ENCODE data around the gene GIGYF1.
"Not testable (repeated sequence)": the region's sequence is repeated elsewhere in the genome, so short reads cannot be mapped to it uniquely, and the experiment has no call there.

GIGYF1 gene

GRCh38 chr7:100710452-100710851 lies 16.4 kb upstream of the GIGYF1 start:
- DNase-seq (ENCODE audit: low spot score): no peak

DNA sequence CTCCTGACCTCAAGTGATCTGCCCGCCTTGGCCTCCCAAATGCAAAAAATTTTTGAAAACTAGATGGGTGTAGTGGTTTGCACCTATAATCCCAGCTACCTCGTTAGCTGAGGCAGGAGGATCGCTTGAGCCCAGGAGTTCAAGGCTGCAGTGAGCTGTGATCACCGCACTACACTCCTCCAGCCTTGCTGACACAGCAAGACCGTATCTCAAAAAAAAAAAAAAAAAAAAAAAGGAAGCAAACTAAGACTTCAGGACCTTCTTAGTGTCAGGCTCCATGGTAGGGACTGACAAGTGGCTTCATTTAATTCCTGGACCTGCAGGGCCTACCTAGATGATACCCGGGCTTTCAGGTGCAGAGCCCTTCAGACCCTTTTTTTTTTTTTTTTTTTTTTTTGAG lies 14.3 kb upstream of the GIGYF1 start:
- DNase-seq (ENCODE audit: low spot score): no peak

GRCh38 chr7:100706672-100707311 lies 12.7 kb upstream of the GIGYF1 start:
- DNase-seq (ENCODE audit: low spot score): no peak

DNA sequence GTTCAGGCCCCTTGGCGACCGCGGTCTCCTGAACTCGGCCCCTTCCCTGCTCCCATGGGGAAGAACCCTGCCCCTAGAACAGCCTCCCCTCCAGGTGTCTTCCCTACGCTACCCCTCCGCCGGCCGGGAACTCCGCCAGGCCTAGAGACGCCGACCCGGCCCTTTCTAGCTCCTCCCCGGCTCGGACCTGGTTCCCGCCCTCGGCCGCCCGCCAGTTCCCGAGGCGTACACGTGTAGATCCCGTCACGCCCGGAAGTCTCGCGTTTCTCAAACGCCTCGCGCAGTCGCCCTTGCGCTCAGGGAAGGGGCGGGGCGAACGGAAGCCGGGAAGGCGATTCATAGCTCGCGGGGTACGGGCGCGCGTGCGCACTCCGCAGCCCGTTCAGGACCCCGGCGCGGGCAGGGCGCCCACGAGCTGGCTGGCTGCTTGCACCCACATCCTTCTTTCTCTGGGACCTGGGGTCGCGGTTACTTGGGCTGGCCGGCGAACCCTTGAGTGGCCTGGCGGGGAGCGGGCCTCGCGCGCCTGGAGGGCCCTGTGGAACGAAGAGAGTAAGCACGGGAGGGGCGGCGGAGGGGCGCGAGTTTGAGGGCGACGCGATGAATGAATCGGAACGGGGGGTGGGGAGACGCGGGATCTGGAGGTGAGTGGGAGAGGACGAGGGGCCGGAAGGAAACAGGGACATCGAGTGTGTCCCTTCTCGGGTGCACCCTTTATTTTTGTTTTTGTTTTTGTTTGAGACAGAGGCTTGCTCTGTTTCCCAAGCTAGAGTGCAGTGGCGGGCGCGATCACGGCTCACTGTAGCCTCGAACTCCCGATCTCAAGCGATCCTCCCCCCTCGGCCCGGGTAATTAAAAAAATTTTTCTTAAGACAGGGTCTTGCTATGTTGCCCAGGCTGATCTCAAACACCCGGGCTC lies 12.0 kb upstream of the GIGYF1 start, which contains the start of gene POP7:
Gene POP7 (plus strand): TSS at position 369 of the 919 bp plus-strand sequence. CDS start 710 bp downstream, outside the sequence.
- DNase-seq (ENCODE audit: low spot score): peak; percentile 93

GRCh38 chr7:100705320-100705752 lies 11.3 kb upstream of the GIGYF1 start:
- DNase-seq (ENCODE audit: low spot score): peak; percentile 63

DNA sequence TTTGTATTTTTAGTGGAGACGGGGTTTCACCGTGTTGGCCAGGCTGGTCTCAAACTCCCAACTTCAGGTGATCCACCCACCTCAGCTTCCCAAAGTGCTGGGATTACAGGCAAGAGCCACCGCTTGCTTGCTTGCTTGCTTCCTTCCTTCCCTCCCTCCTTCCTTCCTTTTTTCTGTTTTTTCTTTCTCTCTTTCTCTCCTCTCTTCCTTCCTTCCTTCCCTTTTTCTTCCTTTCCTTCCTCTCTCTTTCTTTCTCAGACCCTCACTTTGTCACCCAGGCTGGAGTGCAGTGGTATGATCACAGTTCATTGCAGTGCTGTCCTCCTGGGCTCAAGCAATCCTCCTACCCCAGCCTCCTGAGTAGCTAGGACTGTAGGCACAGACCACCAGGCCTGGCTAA lies 7.0 kb upstream of the GIGYF1 start:
- not testable (repeated sequence) for DNase-seq (ENCODE audit: low spot score)

DNA sequence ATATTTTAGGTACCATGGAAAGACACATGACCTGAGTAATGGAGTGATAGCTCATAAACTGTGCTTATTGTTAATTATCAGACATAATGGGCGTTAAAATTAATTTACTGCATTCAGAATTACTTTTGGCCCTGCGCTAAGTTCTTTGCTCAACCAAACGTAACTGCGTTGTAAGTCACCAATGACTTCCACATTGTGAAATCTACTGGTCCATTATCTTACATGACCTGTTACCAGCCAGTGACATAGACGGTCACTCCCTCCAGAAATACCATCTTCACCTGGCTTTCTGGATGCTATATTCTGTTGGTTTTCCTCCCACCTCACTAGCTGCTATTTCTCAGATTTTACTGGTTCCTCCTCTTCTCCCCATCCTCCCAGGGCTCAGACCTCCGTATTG lies 5.0 kb upstream of the GIGYF1 start:
- DNase-seq (ENCODE audit: low spot score): no peak

DNA sequence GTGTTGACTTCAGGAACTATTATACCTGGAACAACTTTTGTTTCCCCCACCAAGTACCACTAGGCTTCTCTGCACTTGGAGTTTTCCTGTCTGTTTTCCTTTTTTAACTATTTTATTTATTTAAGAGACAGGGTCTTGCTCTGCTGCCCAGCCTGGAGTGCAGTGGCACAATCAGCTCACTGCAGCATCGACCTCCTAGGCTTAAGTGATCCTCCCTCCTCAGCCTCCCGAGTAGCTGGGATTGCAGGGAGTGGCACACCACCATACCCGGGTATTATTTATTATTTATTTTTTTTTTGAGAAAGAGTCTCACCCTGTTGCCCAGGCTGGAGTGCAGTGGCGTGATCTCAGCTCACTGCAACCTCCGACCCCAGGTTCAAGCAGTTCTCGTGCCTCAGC lies 2.1 kb upstream of the GIGYF1 start:
- DNase-seq (ENCODE audit: low spot score): no peak

DNA sequence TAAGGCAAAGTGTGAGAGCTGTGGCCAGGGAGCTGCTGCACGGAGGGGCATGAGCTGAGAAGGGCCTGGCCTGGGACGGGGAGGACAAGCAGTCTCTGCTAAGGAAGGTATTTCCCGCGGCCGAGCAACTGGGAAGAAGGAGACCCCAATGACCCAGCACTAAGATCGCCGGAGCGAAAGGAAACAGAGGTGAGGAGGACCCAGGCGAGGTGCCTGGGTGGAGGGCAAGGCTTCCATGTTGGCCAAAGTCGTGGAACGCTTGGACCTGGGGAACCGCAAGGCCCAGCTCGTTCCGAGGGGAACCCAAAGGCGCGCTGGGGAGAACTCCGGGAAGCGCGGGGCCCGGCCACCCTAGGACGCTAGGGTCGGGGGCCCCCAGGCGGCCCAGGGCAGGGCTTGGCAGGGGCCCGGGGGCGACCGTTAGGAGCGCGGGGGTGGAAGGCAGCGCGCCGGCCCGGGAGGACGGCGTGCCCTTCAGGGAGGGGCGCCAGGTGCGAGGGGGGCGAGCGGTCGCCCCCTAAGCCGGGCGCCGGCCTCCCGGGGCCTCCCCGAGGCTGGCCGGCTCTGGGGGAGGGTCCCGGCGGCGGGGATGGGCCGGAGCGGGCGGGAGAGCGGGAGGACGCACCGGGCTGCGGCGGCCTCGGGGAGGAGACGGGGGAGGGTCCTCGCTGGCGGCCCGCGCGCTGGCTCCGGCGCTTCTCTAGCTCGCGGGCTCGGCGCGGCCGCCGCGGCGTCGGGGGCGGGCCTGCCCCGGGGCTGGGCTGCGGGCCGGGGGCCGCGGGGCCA lies 545 bp downstream of the GIGYF1 start:
- DNase-seq (ENCODE audit: low spot score): no peak

GRCh38 chr7:100692578-100692961 lies 1.5 kb downstream of the GIGYF1 start:
- DNase-seq (ENCODE audit: low spot score): no peak

GRCh38 chr7:100691676-100692577 lies 2.1 kb downstream of the GIGYF1 start:
- peak; percentile 62 for DNase-seq (ENCODE audit: low spot score)

DNA sequence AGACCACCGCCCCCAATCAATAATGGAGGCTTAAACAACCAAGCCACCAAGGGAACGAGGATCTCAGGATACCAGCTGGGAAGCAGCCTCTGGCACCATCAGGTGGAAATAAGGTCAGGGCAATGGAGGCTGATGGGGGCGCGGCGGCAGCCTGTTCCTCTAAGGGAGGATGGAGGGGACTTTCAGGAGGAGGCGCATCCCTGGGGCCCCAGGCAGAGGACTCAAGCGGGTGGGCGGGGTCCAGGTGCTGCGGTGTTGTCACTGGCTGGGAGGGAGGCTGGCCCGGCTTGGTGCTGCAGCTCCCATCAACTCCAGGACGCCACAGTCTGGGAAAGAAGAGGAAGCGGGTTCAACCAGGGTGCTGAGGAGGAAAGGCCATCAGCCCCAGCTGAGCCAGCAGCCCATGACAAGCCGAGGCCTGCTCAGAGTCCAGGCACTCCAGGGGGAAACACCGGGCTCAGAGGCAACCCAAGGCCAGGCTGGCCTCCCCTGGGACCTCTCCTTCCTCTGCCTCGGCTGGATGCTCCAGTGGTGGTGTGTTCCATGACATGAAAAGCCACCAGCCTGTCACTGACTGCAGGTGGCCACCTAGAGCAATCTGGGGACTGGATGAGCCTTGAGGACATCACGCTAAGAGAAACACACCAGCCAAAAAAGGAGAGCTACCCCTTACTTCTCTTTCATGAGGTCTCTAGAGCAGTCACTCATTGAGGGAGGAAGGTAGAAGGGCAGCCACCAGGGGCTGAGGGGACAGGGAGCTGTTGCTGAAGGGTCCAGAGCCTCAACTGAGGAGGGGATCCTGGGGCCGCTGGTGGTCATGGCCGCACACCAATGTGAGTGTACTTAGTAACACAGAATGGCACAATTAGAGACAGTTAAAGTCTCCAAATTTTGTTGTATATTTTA lies 4.6 kb downstream of the GIGYF1 start:
- DNase-seq (ENCODE audit: low spot score): no peak

GRCh38 chr7:100688326-100688860 lies 5.7 kb downstream of the GIGYF1 start:
- DNase-seq (ENCODE audit: low spot score): no peak

- DNase-seq (ENCODE audit: low spot score): no peak
Measured at GRCh38 chr7:100687751-100688300, 6.2 kb downstream of the GIGYF1 start.

GRCh38 chr7:100687261-100687660 lies 6.8 kb downstream of the GIGYF1 start:
- DNase-seq (ENCODE audit: low spot score): no peak

GRCh38 chr7:100686822-100687211 lies 7.2 kb downstream of the GIGYF1 start:
- DNase-seq (ENCODE audit: low spot score): no peak

- no peak for DNase-seq (ENCODE audit: low spot score)
Measured at GRCh38 chr7:100686201-100686821, 7.7 kb downstream of the GIGYF1 start.

DNA sequence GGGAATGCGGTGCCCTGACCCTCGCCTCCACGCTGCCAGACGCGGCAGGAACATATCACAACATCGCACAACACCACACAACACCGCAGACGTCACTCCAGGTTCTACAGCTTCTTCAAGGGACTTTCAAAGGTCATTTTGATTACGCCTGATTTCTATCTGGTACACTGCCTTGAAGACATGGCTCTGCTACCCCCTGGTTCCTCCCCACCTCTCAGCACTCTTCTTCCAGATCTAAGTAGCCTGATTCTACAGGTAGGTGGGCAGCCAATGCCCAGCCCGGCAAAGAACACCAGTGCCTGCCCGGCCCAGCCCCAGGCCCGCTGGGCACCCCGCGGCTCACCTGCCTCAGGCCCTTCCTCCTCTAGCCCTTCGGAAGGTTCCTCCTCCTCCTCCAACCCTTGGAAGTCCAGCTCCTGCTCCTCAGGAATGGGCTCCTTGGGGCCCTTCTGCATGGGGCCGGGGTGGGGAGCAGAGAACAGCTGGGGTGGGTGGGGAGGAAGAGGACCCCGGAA lies 8.4 kb downstream of the GIGYF1 start:
- no peak for DNase-seq (ENCODE audit: low spot score)

- DNase-seq (ENCODE audit: low spot score): no peak
Measured at GRCh38 chr7:100685049-100685605, 8.9 kb downstream of the GIGYF1 start.
